ENCODE results near the gene GFPT2.

GFPT2 gene

GRCh38 chr5:180382926-180383325 lies 29.8 kb upstream of the GFPT2 start:
- TF ChIP-seq, protein P1, sequence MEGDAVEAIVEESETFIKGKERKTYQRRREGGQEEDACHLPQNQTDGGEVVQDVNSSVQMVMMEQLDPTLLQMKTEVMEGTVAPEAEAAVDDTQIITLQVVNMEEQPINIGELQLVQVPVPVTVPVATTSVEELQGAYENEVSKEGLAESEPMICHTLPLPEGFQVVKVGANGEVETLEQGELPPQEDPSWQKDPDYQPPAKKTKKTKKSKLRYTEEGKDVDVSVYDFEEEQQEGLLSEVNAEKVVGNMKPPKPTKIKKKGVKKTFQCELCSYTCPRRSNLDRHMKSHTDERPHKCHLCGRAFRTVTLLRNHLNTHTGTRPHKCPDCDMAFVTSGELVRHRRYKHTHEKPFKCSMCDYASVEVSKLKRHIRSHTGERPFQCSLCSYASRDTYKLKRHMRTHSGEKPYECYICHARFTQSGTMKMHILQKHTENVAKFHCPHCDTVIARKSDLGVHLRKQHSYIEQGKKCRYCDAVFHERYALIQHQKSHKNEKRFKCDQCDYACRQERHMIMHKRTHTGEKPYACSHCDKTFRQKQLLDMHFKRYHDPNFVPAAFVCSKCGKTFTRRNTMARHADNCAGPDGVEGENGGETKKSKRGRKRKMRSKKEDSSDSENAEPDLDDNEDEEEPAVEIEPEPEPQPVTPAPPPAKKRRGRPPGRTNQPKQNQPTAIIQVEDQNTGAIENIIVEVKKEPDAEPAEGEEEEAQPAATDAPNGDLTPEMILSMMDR (IDR thresholded peaks at IDR 0.05; ENCODE audit: low read depth, low read length, missing control alignments): no peak
- DNase-seq (ENCODE audit: low read depth): no peak
- no peak overlapping the region for H3K4me3 ChIP-seq (ENCODE audit: low read depth, low read length)

- TF ChIP-seq, protein P1 (IDR thresholded peaks at IDR 0.05; ENCODE audit: low read depth, low read length, missing control alignments): no peak
- DNase-seq (ENCODE audit: low read depth): no peak
- no peak overlapping the region for H3K4me3 ChIP-seq (ENCODE audit: low read depth, low read length)
Measured at GRCh38 chr5:180381851-180382480, 28.8 kb upstream of the GFPT2 start.

DNA sequence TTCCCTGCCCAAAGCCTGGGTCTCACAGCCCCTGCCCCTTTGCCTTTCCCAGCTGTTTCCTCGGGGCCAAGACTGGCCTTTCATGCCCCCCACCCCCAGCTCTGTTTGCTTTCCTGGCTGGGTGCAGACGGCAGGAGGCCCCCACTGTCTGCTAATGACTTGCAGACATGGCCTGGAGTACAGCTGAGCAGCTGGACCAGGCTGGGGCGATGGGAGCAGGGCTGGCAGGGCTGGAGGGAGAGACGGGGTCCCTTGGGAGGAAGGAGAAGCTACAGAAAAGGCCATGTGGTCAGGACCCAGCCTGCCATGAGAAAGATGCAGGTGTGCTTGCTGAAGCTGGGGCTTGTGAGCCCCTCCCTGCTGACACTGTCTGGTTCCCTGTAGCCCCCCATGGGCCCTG lies 28.3 kb upstream of the GFPT2 start:
- H3K4me3 ChIP-seq (ENCODE audit: low read depth, low read length): no peak overlapping the region
- TF ChIP-seq, protein P1 (IDR thresholded peaks at IDR 0.05; ENCODE audit: low read depth, low read length, missing control alignments): no peak
- DNase-seq (ENCODE audit: low read depth): no peak

- TF ChIP-seq, protein P1 (IDR thresholded peaks at IDR 0.05; ENCODE audit: low read depth, low read length, missing control alignments): no peak
Measured at GRCh38 chr5:180380856-180381255, 27.7 kb upstream of the GFPT2 start.

DNA sequence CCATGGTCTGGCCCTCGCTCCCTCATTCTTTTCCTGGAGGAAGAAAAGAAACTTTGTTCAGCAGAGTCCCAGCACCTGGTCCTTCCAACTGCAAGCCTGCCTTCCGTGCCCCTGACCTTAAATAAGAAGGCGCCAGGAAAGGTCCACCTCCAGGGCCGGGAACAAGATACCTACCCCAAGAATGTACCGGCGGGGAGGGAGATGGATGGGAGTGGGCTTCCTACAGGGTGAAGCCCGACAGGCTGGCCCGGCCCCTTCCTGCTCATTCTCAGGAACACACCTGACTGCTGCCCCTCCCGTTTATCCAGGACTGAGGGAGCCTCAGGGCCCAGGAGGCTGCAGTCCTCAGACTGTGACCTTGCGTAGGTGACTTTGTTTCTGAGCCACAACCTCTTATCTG lies 27.3 kb upstream of the GFPT2 start:
- TF ChIP-seq, protein P1 (IDR thresholded peaks at IDR 0.05; ENCODE audit: low read depth, low read length, missing control alignments): no peak
- H3K4me3 ChIP-seq (ENCODE audit: low read depth, low read length): no peak overlapping the region
- no peak for DNase-seq (ENCODE audit: low read depth)

More at GRCh38 chr5:180380856-180381255, 27.7 kb upstream of the GFPT2 start:
- no peak overlapping the region for H3K4me3 ChIP-seq (ENCODE audit: low read depth, low read length)
- no peak for DNase-seq (ENCODE audit: low read depth)

- TF ChIP-seq, protein P1 (IDR thresholded peaks at IDR 0.05; ENCODE audit: low read depth, low read length, missing control alignments): no peak
- no peak overlapping the region for H3K4me3 ChIP-seq (ENCODE audit: low read depth, low read length)
- no peak for DNase-seq (ENCODE audit: low read depth)
Measured at GRCh38 chr5:180379355-180380070, 26.4 kb upstream of the GFPT2 start.

Measured in GM12864 (cell line).